ENCODE data around the gene MGST2. TPM values are rescaled to one million over a fixed set of nuclear protein-coding genes. Genes with fewer than 3 reads are reported as not detected.
"Not testable (repeated sequence)": the region's sequence is repeated elsewhere in the genome, so short reads cannot be mapped to it uniquely, and the experiment has no call there.

Gene MGST2
- total RNA-seq, 1 experiment from 2014 or later = 54.5 TPM

- DNase-seq (ENCODE audit: low read depth, low spot score); in situ Hi-C loops (cut with HindIII; ENCODE audit: low pct_unique_long_range_greater_than_20kb, low sequenced_read_pairs): not testable (repeated sequence)
These were observed 27.3 kb upstream of the MGST2 start for GRCh38 chr4:139638306-139638705.

- in situ Hi-C loops (cut with HindIII; ENCODE audit: low pct_unique_long_range_greater_than_20kb, low sequenced_read_pairs) = no loop called here
- DNase-seq (ENCODE audit: low read depth, low spot score) = no peak
These were observed 26.0 kb upstream of the MGST2 start for GRCh38 chr4:139639654-139640053.

GRCh38 chr4:139641218-139641617 lies 24.4 kb upstream of the MGST2 start:
- in situ Hi-C loops (cut with HindIII; ENCODE audit: low pct_unique_long_range_greater_than_20kb, low sequenced_read_pairs) = no loop called here
- no peak for DNase-seq (ENCODE audit: low read depth, low spot score)

GRCh38 chr4:139642364-139642763 lies 23.3 kb upstream of the MGST2 start:
- in situ Hi-C loops (cut with HindIII; ENCODE audit: low pct_unique_long_range_greater_than_20kb, low sequenced_read_pairs) = no loop called here
- no peak for DNase-seq (ENCODE audit: low read depth, low spot score)

GRCh38 chr4:139643042-139643895 lies 22.4 kb upstream of the MGST2 start:
- in situ Hi-C loops (cut with HindIII; ENCODE audit: low pct_unique_long_range_greater_than_20kb, low sequenced_read_pairs) = no loop called here

GRCh38 chr4:139645458-139645857 lies 20.2 kb upstream of the MGST2 start:
- in situ Hi-C loops (cut with HindIII; ENCODE audit: low pct_unique_long_range_greater_than_20kb, low sequenced_read_pairs) = no loop called here
- DNase-seq (ENCODE audit: low read depth, low spot score) = no peak

More at GRCh38 chr4:139643042-139643895, 22.4 kb upstream of the MGST2 start:
- peak; percentile 19 for DNase-seq (ENCODE audit: low read depth, low spot score)

- DNase-seq (ENCODE audit: low read depth, low spot score) = no peak
- in situ Hi-C loops (cut with HindIII; ENCODE audit: low pct_unique_long_range_greater_than_20kb, low sequenced_read_pairs) = no loop called here
These were observed 18.4 kb upstream of the MGST2 start for GRCh38 chr4:139647184-139647583.

- in situ Hi-C loops (cut with HindIII; ENCODE audit: low pct_unique_long_range_greater_than_20kb, low sequenced_read_pairs) = no loop called here
- DNase-seq (ENCODE audit: low read depth, low spot score) = no peak
These were observed 17.7 kb upstream of the MGST2 start for GRCh38 chr4:139647952-139648351.

GRCh38 chr4:139651282-139652194 lies 14.1 kb upstream of the MGST2 start:
- peak; percentile 75 for DNase-seq (ENCODE audit: low read depth, low spot score)
- in situ Hi-C loops (cut with HindIII; ENCODE audit: low pct_unique_long_range_greater_than_20kb, low sequenced_read_pairs) = no loop called here

GRCh38 chr4:139654516-139654915 lies 11.1 kb upstream of the MGST2 start:
- in situ Hi-C loops (cut with HindIII; ENCODE audit: low pct_unique_long_range_greater_than_20kb, low sequenced_read_pairs) = no loop called here
- DNase-seq (ENCODE audit: low read depth, low spot score) = no peak

- DNase-seq (ENCODE audit: low read depth, low spot score) = peak; percentile 59
- in situ Hi-C loops (cut with HindIII; ENCODE audit: low pct_unique_long_range_greater_than_20kb, low sequenced_read_pairs) = no loop called here
These were observed 10.5 kb upstream of the MGST2 start for GRCh38 chr4:139655116-139655515.

GRCh38 chr4:139656614-139657486 lies 8.8 kb upstream of the MGST2 start:
- in situ Hi-C loops (cut with HindIII; ENCODE audit: low pct_unique_long_range_greater_than_20kb, low sequenced_read_pairs) = no loop called here

GRCh38 chr4:139658185-139658584 lies 7.4 kb upstream of the MGST2 start:
- in situ Hi-C loops (cut with HindIII; ENCODE audit: low pct_unique_long_range_greater_than_20kb, low sequenced_read_pairs) = no loop called here
- no peak for DNase-seq (ENCODE audit: low read depth, low spot score)

More at GRCh38 chr4:139656614-139657486, 8.8 kb upstream of the MGST2 start:
- peak; percentile 78 for DNase-seq (ENCODE audit: low read depth, low spot score)

GRCh38 chr4:139658586-139659382 lies 6.8 kb upstream of the MGST2 start:
- no peak for DNase-seq (ENCODE audit: low read depth, low spot score)
- in situ Hi-C loops (cut with HindIII; ENCODE audit: low pct_unique_long_range_greater_than_20kb, low sequenced_read_pairs) = no loop called here

GRCh38 chr4:139659735-139660424 lies 5.7 kb upstream of the MGST2 start:
- in situ Hi-C loops (cut with HindIII; ENCODE audit: low pct_unique_long_range_greater_than_20kb, low sequenced_read_pairs) = no loop called here

GRCh38 chr4:139660568-139661043 lies 5.0 kb upstream of the MGST2 start:
- in situ Hi-C loops (cut with HindIII; ENCODE audit: low pct_unique_long_range_greater_than_20kb, low sequenced_read_pairs) = no loop called here
- DNase-seq (ENCODE audit: low read depth, low spot score) = no peak

More at GRCh38 chr4:139659735-139660424, 5.7 kb upstream of the MGST2 start:
- DNase-seq (ENCODE audit: low read depth, low spot score) = no peak
